Thymus (tissue), 11 donors: ENCODE data around the gene JTB. TPM values are rescaled to one million over a fixed set of nuclear protein-coding genes. Genes with fewer than 3 reads are reported as not detected.

Experiments
- DNase-seq, 9 donors: peaks; one replicate each; pipeline ENCODE4 v3.0.0-alpha.2; 2013; ENCODE audit warnings: low spot score in 9 of 9, low read depth in 6 of 9, missing footprints in 1 of 9
- H3K27ac ChIP-seq, 2 donors: one replicate each; pipeline ENCODE4 v1.5.1; 2013; ENCODE audit warnings: control low read depth in 1 of 2, low read depth in 1 of 2, low read length in 1 of 2, mild to moderate bottlenecking in 1 of 2, moderate library complexity in 1 of 2
- H3K27me3 ChIP-seq, 2 donors: one replicate each; pipeline ENCODE4 v1.5.1; 2013; ENCODE audit warnings: low read length in 1 of 2; ENCODE audit not compliant: control insufficient read depth in 2 of 2, insufficient read depth in 1 of 2
- H3K36me3 ChIP-seq, 2 donors: one replicate each; pipeline ENCODE4 v1.5.1; 2013; ENCODE audit warnings: low read length in 1 of 2, mild to moderate bottlenecking in 1 of 2, moderate library complexity in 1 of 2; ENCODE audit not compliant: control insufficient read depth in 2 of 2, insufficient read depth in 2 of 2
- H3K4me1 ChIP-seq, 2 donors: one replicate each; pipeline ENCODE4 v1.5.1; 2013; ENCODE audit warnings: low read length in 2 of 2; ENCODE audit not compliant: control insufficient read depth in 2 of 2, insufficient read depth in 2 of 2
- H3K4me3 ChIP-seq, 2 donors: one replicate each; pipeline ENCODE4 v1.5.1; 2013; ENCODE audit warnings: low read length in 2 of 2, control low read depth in 1 of 2, mild to moderate bottlenecking in 1 of 2
- H3K9me3 ChIP-seq, 2 donors: one replicate each; pipeline ENCODE4 v1.5.1; 2013; ENCODE audit warnings: low read length in 1 of 2, mild to moderate bottlenecking in 1 of 2; ENCODE audit not compliant: control insufficient read depth in 2 of 2, insufficient read depth in 1 of 2
- WGBS: extraction: QIAGEN DNeasy Blood & Tissue Kit; methylation state at CpG from one replicate; pipeline ENCODE4 v1.1.7; 2013; 5-methylcytosine and 5-hydroxymethylcytosine counted together
- polyA plus RNA-seq: library from polyadenylated mRNA; stranded (reverse); fragments of 200-250 nt; gene quantifications from one replicate; pipeline ENCODE4 v1.2.3, GENCODE V29; 2013
- total RNA-seq: library from RNA; stranded (reverse); fragments of 120-200 nt; gene quantifications from one replicate; pipeline ENCODE4 v1.2.4, GENCODE V29; 2013
- donor health status: healthy.

Gene JTB
- total and polyA plus RNA-seq, 2 donors, result 134 to 180 TPM

GRCh38 chr1:153932156-153933131, 45.0 kb downstream of the JTB start:
- H3K27me3 ChIP-seq, result no peaks in the 10 kb centered on the region
- WGBS, result over 99% methylated on average over 18 of the region's 18 CpGs
- no peaks in the 10 kb centered on the region for H3K4me1 ChIP-seq
- H3K27ac ChIP-seq, result no peak overlapping the region
- no peaks in the 10 kb centered on the region for H3K9me3 ChIP-seq
- peaks cover 68 to 80% of the 10 kb centered on the region in 2 donors for H3K36me3 ChIP-seq
- H3K4me3 ChIP-seq, result no peak overlapping the region
- no peak for DNase-seq

GRCh38 chr1:153929981-153930948, 47.2 kb downstream of the JTB start:
- no peak overlapping the region for H3K4me3 ChIP-seq
- H3K27ac ChIP-seq, result no peak overlapping the region
- DNase-seq, result no peak
- 96% methylated on average over 14 of the region's 14 CpGs for WGBS
- no peaks in the 10 kb centered on the region for H3K4me1 ChIP-seq
- no peaks in the 10 kb centered on the region for H3K9me3 ChIP-seq
- H3K36me3 ChIP-seq, result peaks cover 47 to 60% of the 10 kb centered on the region in 2 donors
- no peaks in the 10 kb centered on the region for H3K27me3 ChIP-seq

- Histone ChIP-seq H3K4me3 (no peak overlapping the region), H3K36me3 (peaks cover 41 to 52% of the 10 kb centered on the region in 2 donors), H3K4me1 (peaks cover 0 to 2% of the 10 kb centered on the region in 2 donors), H3K9me3 (no peaks in the 10 kb centered on the region), H3K27ac (no peak overlapping the region), H3K27me3 (no peaks in the 10 kb centered on the region)
- no peak for DNase-seq
- WGBS, result 93% methylated on average over 5 of the region's 5 CpGs
These were observed 48.0 kb downstream of the JTB start for GRCh38 chr1:153929426-153929825.

GRCh38 chr1:153928791-153929341, 48.6 kb downstream of the JTB start:
- no peak overlapping the region for H3K27ac ChIP-seq
- peaks cover 2 to 7% of the 10 kb centered on the region in 2 donors for H3K4me1 ChIP-seq
- H3K4me3 ChIP-seq, result no peak overlapping the region
- no peaks in the 10 kb centered on the region for H3K9me3 ChIP-seq
- WGBS, result 95% methylated on average over 4 of the region's 4 CpGs
- H3K36me3 ChIP-seq, result peaks cover 35 to 48% of the 10 kb centered on the region in 2 donors
- H3K27me3 ChIP-seq, result no peaks in the 10 kb centered on the region
- DNase-seq, result no peak

GRCh38 chr1:153928245-153928644, 49.2 kb downstream of the JTB start:
- WGBS, result 98% methylated on average over 1 of the region's 1 CpG
- H3K4me1 ChIP-seq, result peaks cover 2 to 9% of the 10 kb centered on the region in 2 donors
- H3K27ac ChIP-seq, result no peak overlapping the region
- no peak for DNase-seq
- H3K9me3 ChIP-seq, result no peaks in the 10 kb centered on the region
- H3K36me3 ChIP-seq, result peaks cover 29 to 42% of the 10 kb centered on the region in 2 donors
- no peaks in the 10 kb centered on the region for H3K27me3 ChIP-seq
- H3K4me3 ChIP-seq, result no peak overlapping the region

- no peak for DNase-seq
- Histone ChIP-seq H3K4me1 (peaks cover 5 to 14% of the 10 kb centered on the region in 2 donors), H3K27me3 (no peaks in the 10 kb centered on the region), H3K36me3 (peaks cover 15 to 28% of the 10 kb centered on the region in 2 donors), H3K9me3 (no peaks in the 10 kb centered on the region), H3K4me3 (no peak overlapping the region), H3K27ac (no peak overlapping the region)
- WGBS, result 96% methylated on average over 4 of the region's 4 CpGs
These were observed 51.1 kb downstream of the JTB start for GRCh38 chr1:153926405-153926804.

Other genes starting within 250 kb of the JTB start
- 18.2 TPM for gene INTS3, start 249.6 kb downstream of the JTB start, total RNA-seq
- gene INTS3, start 249.6 kb downstream of the JTB start, polyA plus RNA-seq, result 59.9 TPM
- gene SLC27A3, start 202.3 kb downstream of the JTB start, total RNA-seq, result 8.4 TPM
- gene SLC27A3, start 202.3 kb downstream of the JTB start, polyA plus RNA-seq, result 48.5 TPM
- gene GATAD2B, start 54.7 kb downstream of the JTB start, total RNA-seq, result 6.6 TPM
- 11.9 TPM for gene GATAD2B, start 54.7 kb downstream of the JTB start, polyA plus RNA-seq
- gene DENND4B, start 31.0 kb downstream of the JTB start, total RNA-seq, result 9.6 TPM
- 76.0 TPM for gene DENND4B, start 31.0 kb downstream of the JTB start, polyA plus RNA-seq
- 9.8 TPM for gene CRTC2, start 19.1 kb downstream of the JTB start, total RNA-seq
- gene CRTC2, start 19.1 kb downstream of the JTB start, polyA plus RNA-seq, result 70.5 TPM
- 33.8 TPM for gene SLC39A1, start 14.1 kb downstream of the JTB start, total RNA-seq
- gene SLC39A1, start 14.1 kb downstream of the JTB start, polyA plus RNA-seq, result 44.9 TPM
- 26.2 TPM for gene CREB3L4, start 9.8 kb downstream of the JTB start, total RNA-seq
- 17.7 TPM for gene CREB3L4, start 9.8 kb downstream of the JTB start, polyA plus RNA-seq
- 12.3 TPM for gene RAB13, start 8.7 kb upstream of the JTB start, total RNA-seq
- 98.2 TPM for gene RAB13, start 8.7 kb upstream of the JTB start, polyA plus RNA-seq
- 10,992 TPM for gene RPS27, start 13.1 kb upstream of the JTB start, total RNA-seq
- 16,610 TPM for gene RPS27, start 13.1 kb upstream of the JTB start, polyA plus RNA-seq
- 0.14 TPM for gene NUP210L, start 177.4 kb upstream of the JTB start, total RNA-seq
- gene NUP210L, start 177.4 kb upstream of the JTB start, polyA plus RNA-seq, result 0.05 TPM
- gene TPM3, start 214.4 kb upstream of the JTB start, total RNA-seq, result 315 TPM
- gene TPM3, start 214.4 kb upstream of the JTB start, polyA plus RNA-seq, result 304 TPM
- not detected for gene CFAP141, start 228.7 kb upstream of the JTB start, total RNA-seq
- not detected for gene CFAP141, start 228.7 kb upstream of the JTB start, polyA plus RNA-seq
- gene UBAP2L, start 243.3 kb upstream of the JTB start, total RNA-seq, result 30.5 TPM
- gene UBAP2L, start 243.3 kb upstream of the JTB start, polyA plus RNA-seq, result 50.1 TPM